ENCODE data around the gene ZNF546. TPM values are rescaled to one million over a fixed set of nuclear protein-coding genes. Genes with fewer than 3 reads are reported as not detected.

The ZNF546 gene
- total RNA-seq (ENCODE audit: low replicate concordance): 5.0 and 8.2 TPM in 2 replicates

DNA sequence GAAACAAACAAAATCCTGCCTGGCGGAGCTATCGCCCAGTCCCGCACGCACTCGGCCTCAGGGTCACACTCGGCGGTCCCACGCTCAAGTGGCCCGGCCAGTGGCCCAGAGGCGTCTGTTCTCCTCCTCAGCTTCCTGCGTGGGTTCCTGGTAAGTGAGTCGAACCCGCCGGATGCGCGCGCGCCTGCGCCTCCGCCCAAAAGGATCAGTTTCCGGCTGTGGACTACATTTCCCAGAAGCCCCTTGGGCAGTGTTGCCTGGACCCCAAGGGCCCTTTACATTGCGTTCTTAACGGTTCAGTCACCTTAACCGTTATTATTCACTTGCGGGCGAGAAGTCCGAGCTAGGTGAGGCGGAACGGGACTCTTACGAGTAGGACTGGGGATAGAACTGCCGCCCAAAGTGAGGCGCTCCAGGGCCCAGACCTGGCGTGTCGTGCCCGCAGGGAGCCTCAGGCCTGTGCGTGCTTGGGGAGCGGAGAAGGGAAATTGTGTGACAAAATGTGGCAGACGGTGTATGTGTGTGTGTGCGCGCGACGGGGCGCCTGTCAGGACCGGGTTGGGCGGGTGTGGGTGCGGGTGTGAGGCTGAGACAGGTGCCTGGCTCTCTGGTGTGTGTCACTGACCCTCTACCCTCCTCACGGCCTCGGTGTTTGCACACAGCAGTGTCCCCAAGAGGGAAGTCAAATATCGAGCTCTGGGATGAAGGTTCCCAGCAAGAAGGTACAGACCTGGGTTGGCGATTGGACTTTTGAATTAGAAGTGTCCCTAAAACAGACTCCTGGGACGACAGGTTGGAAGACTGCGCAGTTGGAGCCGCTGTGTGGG is at the start of gene ZNF546:
Gene ZNF546, plus strand, starts transcription at position 250 of the 827 bp plus-strand sequence. CDS start 1,267 bp downstream, outside the sequence.
- Histone ChIP-seq H3K36me3 (no peaks in the 10 kb centered on the region), H3K4me2 (peak within 1 kb of the TSS; percentile 83), H3K4me3 (peak within 1 kb of the TSS; percentile 96), H3K27me3 (no peaks in the 10 kb centered on the region), H3K27ac (no peak within 1 kb of the TSS), H3F3A (ENCODE audit: low read depth) (no peaks in the 10 kb centered on the region), H3K9me3 (ENCODE audit: low read depth) (no peaks in the 10 kb centered on the region), H3K9ac (peak within 1 kb of the TSS; percentile 49), H3K4me1 (no peaks in the 10 kb centered on the region), H4K20me1 (ENCODE audit: low read depth) (no peaks in the 10 kb centered on the region), H2AFZ (replicated peaks) (peak within 1 kb of the TSS; percentile 99), H3K79me2 (ENCODE audit: low read depth) (peaks cover 36% of the 10 kb centered on the region)
- H3K4me1 Mint-ChIP-seq: peaks cover 20% of the 10 kb centered on the region
- peaks cover 15% of the 10 kb centered on the region for H3K36me3 Mint-ChIP-seq
- H3K27ac Mint-ChIP-seq: peak within 1 kb of the TSS; percentile 75
- TF ChIP-seq, protein P1, sequence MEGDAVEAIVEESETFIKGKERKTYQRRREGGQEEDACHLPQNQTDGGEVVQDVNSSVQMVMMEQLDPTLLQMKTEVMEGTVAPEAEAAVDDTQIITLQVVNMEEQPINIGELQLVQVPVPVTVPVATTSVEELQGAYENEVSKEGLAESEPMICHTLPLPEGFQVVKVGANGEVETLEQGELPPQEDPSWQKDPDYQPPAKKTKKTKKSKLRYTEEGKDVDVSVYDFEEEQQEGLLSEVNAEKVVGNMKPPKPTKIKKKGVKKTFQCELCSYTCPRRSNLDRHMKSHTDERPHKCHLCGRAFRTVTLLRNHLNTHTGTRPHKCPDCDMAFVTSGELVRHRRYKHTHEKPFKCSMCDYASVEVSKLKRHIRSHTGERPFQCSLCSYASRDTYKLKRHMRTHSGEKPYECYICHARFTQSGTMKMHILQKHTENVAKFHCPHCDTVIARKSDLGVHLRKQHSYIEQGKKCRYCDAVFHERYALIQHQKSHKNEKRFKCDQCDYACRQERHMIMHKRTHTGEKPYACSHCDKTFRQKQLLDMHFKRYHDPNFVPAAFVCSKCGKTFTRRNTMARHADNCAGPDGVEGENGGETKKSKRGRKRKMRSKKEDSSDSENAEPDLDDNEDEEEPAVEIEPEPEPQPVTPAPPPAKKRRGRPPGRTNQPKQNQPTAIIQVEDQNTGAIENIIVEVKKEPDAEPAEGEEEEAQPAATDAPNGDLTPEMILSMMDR (IDR thresholded peaks at IDR 0.05): no peak
- TF ChIP-seq EZH2phosphoT487 (IDR thresholded peaks at IDR 0.05) (no peak), EZH2 (IDR thresholded peaks at IDR 0.05) (no peak)
- H3K4me3 Mint-ChIP-seq: peak within 1 kb of the TSS; percentile 98
- DNase-seq (ENCODE audit: low spot score): peak; percentile 89
- peaks cover 14% of the 10 kb centered on the region for H3K9me3 Mint-ChIP-seq
- peaks cover 3% of the 10 kb centered on the region for H3K27me3 Mint-ChIP-seq (ENCODE audit: insufficient read depth, low read depth)

DNA sequence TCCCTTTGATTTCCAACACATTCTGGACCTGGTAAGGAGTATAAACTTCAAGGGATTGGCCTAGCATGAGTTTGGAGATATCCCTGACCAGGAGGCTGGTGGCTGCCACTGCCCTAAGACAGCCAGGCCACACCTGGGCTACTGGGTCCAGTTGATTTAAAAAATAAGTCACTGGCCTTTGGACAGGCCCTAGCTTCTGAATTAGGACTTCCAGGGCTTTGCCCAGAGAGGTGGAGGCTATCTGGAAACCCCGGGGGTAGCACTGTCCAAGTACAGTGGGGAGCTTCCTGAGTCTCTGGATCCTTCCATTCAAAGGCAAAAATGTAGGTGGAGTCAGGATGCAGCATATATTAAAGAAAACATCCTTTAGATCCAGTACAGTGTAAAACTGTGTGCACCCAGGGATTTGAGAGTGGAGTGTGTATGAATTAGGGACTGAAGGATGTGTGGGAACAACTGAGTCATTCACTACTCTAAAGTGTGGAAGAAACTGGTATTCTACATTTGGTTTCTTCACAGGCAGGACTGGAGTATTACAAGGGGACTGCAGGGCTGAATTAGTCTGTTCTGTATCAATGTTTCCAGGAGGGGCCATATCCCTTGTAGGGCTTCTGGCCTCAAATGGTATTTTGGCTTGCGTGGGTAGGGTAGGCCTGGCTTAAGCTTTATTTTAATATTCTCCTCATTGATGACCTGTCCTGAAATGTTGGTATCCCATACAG is 47.7 kb upstream of the ZNF546 start:
- DNase-seq (ENCODE audit: low spot score): no peak
- H3K4me2 ChIP-seq: no peak overlapping the region
- TF ChIP-seq, protein P1 (IDR thresholded peaks at IDR 0.05): no peak
- TF ChIP-seq EZH2 (IDR thresholded peaks at IDR 0.05): no peak
- TF ChIP-seq EZH2phosphoT487 (IDR thresholded peaks at IDR 0.05): no peak
- Mint-ChIP-seq H3K27ac (no peak overlapping the region), H3K4me1 (no peaks in the 10 kb centered on the region), H3K9me3 (no peaks in the 10 kb centered on the region), H3K36me3 (no peaks in the 10 kb centered on the region), H3K4me3 (no peak overlapping the region), H3K27me3 (ENCODE audit: insufficient read depth, low read depth) (peaks cover 2% of the 10 kb centered on the region)
- H3F3A ChIP-seq (ENCODE audit: low read depth): no peaks in the 10 kb centered on the region
- no peak overlapping the region for H3K4me3 ChIP-seq
- H4K20me1 ChIP-seq (ENCODE audit: low read depth): no peaks in the 10 kb centered on the region
- H2AFZ ChIP-seq (replicated peaks): no peak overlapping the region
- H3K27ac ChIP-seq: no peak overlapping the region
- no peaks in the 10 kb centered on the region for H3K4me1 ChIP-seq
- no peaks in the 10 kb centered on the region for H3K79me2 ChIP-seq (ENCODE audit: low read depth)
- no peak overlapping the region for H3K9ac ChIP-seq
- H3K9me3 ChIP-seq (ENCODE audit: low read depth): no peaks in the 10 kb centered on the region
- no peaks in the 10 kb centered on the region for H3K27me3 ChIP-seq
- H3K36me3 ChIP-seq: no peaks in the 10 kb centered on the region

DNA sequence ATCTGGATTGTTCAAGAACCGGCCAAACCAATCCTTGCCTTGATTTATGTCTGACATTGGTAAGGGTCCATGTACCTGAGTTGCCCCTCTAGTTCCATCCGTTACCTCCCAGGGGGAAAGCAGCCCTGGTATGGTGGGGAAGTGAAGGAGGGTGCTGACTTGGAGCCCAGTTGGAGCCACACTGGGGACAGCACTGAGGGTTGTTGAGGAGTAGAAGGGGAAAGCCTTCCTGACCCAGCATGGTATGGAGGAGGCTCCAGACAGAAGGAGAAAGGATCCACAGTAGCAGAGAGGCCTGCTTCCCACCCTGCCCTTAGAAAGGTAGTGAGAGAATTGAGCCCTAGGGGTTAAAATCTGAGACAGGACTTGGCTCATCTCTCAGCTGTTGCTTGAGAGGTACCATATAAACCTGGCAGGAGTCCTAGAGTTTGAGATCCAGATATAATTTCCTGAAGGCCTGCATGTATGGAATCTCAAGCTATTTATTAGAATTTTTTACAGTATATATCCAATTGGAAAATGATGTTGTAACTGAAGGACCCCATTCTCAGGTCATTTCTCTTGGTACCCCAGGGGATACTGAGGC is 45.7 kb upstream of the ZNF546 start:
- Mint-ChIP-seq H3K27me3 (ENCODE audit: insufficient read depth, low read depth) (peaks cover 2% of the 10 kb centered on the region), H3K4me1 (no peaks in the 10 kb centered on the region)
- H4K20me1 ChIP-seq (ENCODE audit: low read depth): no peaks in the 10 kb centered on the region

More for the DNA sequence above, 45.7 kb upstream of the ZNF546 start:
- H3K4me3 ChIP-seq: no peak overlapping the region
- H3K9me3 ChIP-seq (ENCODE audit: low read depth): no peaks in the 10 kb centered on the region
- no peak overlapping the region for H3K27ac ChIP-seq
- DNase-seq (ENCODE audit: low spot score): no peak
- H3K79me2 ChIP-seq (ENCODE audit: low read depth): no peaks in the 10 kb centered on the region
- Mint-ChIP-seq H3K36me3 (no peaks in the 10 kb centered on the region), H3K4me3 (no peak overlapping the region), H3K27ac (no peak overlapping the region), H3K9me3 (no peaks in the 10 kb centered on the region)
- H3K4me1 ChIP-seq: no peaks in the 10 kb centered on the region
- H3F3A ChIP-seq (ENCODE audit: low read depth): no peaks in the 10 kb centered on the region
- H3K36me3 ChIP-seq: no peaks in the 10 kb centered on the region
- H3K4me2 ChIP-seq: no peak overlapping the region
- TF ChIP-seq EZH2 (IDR thresholded peaks at IDR 0.05) (no peak), EZH2phosphoT487 (IDR thresholded peaks at IDR 0.05) (no peak)
- TF ChIP-seq, protein P1 (IDR thresholded peaks at IDR 0.05): no peak
- H2AFZ ChIP-seq (replicated peaks): no peak overlapping the region
- no peak overlapping the region for H3K9ac ChIP-seq
- H3K27me3 ChIP-seq: no peaks in the 10 kb centered on the region
